HG03280 (cell line): ENCODE results near the gene MSH5.

ENCODE experiments used
- ATAC-seq: cut with Tn5 transposase; IDR thresholded peaks from one replicate; pipeline ENCODE4 v1.9.1; 2021; ENCODE audit warnings: mild to moderate bottlenecking, moderate library complexity; ENCODE audit not compliant: unreplicated experiment

The MSH5 gene

DNA sequence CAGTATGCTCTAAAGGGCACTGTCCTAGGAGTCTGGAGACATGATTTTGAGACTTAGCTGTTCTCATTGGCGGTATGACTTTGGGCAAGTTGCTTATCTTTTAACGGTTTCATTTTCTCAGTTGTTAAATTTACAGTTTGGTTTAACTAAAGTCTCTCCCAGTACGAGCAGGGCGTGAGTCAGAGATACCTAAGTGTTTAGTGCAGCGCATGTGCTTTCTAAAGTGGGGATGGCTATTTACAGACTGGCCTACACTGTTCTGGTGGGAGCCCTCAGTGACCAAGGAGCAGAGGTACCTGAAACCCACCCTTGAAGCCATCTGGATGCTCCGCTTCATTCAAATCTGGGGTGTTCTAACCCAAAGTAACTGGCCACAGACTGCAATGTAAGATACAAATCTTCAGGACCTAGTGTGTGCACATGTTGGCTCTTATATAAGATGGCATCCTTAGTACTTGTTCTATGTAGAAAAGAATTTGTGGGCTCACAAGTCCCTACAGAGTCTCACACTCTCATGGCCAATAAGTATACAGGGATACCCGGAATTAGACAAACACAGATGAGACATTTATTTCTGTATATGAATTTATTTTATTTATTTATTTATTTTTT is 10.7 kb downstream of the MSH5 start:
- no peak for ATAC-seq

DNA sequence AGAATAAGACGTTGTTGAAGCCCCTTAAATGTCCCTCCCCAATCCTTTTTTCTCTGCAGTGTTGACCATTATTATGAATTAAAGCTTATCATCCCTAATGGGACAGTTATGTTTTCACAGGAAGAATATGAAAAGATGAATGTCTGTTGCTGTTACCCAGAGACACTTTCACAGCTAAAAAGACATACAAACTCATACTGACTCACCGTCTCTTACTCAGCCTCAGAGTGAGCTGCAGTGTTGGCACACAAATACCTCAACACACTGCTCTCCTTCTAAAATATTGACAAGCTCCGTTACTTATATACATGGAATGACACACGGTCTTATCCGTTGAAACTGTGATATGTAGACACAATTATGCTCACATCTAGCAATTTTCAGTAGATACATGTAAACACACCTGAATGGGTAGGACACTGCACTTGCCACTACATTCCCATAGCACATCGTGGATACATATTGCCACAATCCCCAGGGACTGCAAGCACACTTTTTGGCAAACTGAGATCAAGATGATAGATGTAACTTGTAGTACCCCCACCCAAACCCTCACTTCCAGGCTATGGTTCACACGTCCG is 13.0 kb downstream of the MSH5 start:
- ATAC-seq = no peak

DNA sequence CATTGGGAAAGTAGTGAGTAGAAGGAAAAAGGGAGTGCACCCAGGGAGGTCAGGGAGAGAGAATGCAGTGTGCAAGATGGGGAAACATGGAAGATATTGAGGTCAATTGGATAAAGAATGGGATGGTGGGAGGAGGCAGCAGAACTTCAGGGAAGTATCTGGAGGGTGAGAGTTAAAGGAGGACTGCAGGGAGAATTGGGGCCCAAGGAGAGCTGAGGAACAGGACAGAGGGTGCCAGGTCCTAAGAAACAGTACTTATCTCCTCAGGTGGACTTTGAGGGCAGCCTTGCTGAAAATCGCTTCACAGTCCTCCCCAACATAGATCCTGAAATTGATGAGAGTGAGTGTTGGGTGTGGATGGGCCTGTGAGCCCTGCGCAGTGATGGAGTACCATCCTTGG is 18.5 kb downstream of the MSH5 start:
- no peak for ATAC-seq

DNA sequence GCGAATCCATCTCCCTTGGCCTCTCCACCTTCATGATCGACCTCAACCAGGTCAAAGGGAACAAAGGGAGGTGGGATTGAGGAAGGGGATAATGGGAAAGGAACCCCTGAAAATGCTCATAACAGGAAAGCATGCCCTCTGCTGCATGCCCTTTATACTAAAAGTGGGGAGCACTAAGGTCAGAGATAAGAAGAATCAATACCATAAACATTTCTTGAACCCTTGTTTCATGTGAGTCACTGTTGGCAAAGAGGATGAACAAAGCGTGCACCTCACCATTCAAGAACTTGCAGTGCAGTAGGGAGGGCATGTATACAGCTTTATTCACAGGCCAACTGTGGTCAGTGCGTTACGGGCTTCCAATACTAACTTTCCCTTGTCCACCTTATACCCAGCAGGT is 21.0 kb downstream of the MSH5 start:
- ATAC-seq = no peak

DNA sequence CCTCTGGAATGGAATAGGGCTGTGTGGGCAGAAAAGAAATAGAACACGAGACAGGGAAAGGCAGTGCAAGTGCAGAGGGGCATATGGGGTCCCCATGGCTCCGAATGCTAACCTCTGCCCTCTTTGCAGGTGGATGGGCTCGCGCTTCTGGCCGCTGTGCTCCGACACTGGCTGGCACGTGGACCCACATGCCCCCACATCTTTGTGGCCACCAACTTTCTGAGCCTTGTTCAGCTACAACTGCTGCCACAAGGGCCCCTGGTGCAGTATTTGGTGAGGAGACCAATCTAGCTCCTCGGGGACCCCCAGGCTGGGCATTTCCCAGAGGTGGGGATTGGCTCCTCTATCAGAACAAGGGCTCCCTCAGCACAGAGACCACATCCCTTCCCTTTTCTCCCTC is 21.5 kb downstream of the MSH5 start:
- no peak for ATAC-seq

DNA sequence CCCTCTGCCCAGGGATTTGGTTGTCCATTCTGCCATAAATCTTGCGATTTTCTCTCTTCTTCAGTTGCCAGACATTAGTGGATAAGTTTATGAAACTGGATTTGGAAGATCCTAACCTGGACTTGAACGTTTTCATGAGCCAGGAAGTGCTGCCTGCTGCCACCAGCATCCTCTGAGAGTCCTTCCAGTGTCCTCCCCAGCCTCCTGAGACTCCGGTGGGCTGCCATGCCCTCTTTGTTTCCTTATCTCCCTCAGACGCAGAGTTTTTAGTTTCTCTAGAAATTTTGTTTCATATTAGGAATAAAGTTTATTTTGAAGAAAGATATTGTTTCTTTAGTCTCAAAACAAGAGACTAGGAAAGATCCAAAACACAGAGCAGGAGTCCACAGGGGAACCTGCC is 22.6 kb downstream of the MSH5 start, which contains the start of gene SAPCD1:
SAPCD1 (plus strand) TSS at position 301 of the 400 bp plus-strand sequence. CDS start 399 bp downstream, outside the sequence.
- no peak for ATAC-seq

GRCh38 chr6:31762878-31763618 is 23.2 kb downstream of the MSH5 start:
- no peak for ATAC-seq

DNA sequence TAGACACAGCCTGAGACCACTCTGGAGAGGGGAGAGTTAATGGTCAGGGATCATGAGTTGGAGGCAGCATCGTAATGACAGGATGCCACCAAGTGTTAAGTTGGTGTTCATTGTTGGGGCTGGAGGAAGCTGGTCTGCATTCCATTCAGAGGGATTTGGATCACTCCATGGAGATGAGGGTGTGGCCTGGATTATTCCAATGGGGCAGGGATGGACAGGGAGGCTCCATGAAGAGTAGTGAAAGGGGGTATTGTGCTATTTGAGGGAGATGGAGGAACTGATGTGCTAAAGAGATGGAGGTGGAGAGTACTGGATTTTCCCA is 23.8 kb downstream of the MSH5 start:
- no peak for ATAC-seq

GRCh38 chr6:31764198-31764597 is 24.4 kb downstream of the MSH5 start:
- no peak for ATAC-seq

DNA sequence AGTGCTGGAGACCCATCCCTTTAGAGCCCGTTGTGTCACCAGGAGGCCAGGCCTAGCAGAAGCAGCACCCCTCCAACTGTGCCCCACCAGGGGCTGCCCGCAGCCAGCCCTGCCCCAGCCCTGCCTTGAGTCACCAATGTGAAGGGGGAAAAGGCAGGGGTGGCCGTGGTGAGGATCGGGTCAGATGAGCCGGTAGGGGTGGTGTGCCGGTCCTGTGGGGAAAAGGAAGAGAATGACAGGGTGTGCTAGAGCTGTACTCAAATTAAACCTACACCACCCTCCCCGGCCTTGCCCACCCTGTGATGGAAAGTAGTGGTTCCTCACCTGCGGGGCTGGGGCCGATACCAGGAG is 25.7 kb downstream of the MSH5 start:
- no peak for ATAC-seq

DNA sequence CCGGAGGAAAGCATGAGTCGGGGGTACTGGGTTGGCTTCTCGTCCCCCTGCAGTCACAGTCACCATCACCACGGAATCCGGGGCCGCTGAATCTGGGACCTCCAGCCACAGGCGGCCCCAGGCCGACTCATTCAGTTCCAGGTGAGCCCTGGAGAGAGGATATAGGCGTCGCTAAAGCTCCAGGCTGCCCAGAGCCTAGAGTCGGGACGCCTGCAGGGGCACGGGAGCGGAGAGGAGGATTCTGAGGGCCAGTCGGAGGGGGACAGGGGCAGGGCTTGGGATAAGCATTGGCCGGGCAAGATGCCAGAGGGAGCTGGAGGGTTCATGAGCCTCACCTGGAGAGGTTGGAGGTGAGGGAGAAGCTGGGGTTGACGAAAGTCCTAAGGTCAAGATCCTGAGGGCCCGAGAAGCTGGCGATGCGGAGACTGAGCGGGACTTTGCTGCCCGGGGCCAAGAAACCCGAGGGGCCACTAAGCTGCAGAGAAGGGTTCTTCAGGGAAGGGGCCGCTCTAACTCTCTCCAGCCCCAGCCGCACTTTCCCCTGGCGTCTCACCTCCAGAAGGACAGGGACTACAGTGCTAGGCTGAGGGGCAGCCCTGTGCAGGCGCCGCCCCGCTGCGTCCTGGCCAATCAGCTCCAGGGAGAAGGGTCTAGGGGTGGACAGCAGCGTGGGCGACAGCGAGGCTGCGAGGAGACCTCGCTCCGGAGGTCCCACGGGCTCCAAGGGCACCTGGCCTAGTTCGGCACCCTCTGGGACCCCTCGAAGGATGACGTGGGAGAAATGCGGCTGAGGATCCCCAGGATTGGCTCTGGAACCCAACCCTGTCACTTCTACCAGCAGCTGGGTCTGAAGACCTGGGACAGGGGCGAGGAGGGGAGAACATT is 26.3 kb downstream of the MSH5 start:
- ATAC-seq = no peak

DNA sequence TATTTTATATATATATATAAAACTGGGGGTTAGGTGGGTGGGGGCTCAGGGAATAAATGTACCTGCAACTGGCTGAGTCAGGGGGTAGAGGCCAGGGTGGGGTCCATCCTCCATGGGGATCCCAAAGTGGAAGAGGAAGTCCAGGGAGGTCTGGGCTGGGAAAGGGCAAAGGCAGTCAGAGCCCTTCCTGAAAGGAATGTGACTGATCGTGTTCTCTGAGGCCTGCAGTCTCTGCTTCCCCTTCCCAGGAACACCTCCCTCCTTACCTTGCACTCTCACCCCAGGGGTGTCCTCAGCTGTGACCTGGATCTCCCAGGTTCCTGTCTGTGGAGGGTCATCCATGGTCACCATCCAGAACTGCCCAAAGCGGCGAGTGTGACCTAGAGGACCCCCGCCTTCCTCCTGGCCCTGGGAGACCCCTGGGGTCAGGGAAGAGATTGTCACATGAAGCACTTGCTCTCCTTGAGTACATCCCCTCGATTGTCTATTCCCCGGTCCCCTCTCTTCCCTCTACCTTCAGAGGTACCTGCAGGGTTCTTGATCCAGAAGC is 27.4 kb downstream of the MSH5 start:
- ATAC-seq = no peak

- no peak for ATAC-seq
Measured at GRCh38 chr6:31768363-31769257, 28.8 kb downstream of the MSH5 start.

DNA sequence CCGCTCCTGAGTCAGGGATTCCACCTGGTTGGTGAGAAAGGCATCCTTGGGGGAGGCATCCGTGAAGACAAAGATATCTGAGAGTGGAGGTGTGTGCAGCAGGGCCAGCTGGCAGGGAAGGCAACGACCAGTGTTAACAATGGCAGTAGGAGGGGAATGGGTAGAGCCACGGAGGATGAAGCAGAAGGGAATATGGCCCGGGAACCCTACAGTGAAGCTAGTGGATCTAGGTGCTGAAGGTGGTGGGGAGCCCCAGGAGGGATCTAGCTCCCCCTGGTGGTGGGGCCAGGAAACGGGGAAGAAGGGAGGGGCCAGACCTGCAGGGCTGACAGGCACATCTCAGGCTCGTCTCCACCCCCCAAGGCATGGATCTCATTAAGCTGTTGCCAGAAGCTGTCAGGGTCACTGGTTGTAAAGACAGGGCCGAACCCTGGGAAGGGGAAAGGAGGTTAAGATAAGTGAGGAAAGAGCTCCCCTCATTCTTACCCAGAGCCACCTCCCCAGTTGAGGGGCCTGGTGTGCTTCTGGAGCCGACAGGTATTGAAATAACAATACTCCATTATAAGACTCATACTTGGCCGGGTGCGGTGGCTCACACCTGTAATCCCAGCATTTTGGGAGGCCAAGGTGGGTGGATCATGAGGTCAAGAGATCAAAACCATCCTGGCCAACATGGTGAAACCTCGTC is 30.0 kb downstream of the MSH5 start:
- ATAC-seq = peak; percentile 65

DNA sequence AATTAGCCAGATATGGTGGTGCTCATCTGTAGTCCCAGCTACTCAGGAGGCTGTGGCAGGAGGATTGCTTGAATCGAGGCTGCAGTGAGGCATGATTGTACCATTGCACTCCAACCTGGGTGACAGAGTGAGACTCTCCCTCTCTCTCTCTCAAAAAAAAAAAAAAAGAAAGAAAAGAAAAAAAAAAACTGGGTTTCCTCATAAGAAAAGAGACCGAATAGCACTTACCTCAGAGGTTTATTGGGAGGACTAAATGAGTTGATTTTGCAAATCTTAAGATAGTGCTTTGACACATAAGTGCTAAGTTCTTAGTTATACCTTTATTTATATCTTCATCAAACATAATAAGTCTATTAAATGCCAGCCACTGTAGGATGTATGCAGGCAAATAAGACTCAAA is 31.1 kb downstream of the MSH5 start:
- no peak for ATAC-seq

DNA sequence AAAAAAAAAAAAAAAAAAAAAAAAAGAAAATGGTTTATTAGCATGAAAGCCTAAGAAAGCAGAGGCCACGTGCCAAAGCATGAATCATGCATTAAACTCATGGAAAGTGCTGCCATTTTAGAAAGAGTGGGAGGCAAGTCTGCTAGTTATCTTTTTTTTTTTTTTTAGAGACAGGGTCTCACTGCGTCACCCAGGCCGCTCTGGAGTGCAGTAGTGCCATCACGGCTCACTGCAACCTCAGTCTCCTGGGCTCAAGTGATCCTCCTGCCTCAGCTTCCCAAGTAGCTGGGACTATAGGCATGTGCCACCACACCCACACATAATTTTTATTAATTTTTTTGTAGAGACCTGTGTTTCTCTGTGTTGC is 32.2 kb downstream of the MSH5 start:
- ATAC-seq = no peak

DNA sequence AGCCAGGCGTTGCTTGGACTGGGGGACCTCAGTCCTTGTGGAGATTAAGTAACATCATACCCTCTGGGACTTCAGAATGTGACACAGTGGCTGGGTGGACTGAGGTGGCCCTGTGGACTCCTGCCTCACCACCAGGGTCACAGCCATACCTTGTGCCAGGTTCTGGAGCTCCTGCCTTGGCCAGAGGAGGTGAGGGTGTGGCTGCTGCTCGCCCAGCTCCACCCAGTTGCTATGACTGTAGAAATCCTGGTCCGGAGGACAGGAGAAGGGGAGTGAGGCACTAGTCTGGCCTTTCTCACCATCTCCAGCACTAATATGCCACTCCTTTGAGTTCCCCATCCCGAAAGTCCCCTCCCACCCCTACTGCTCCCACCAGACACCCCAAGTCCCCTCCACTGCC is 35.4 kb downstream of the MSH5 start:
- ATAC-seq = no peak

GRCh38 chr6:31775633-31776484 is 36.1 kb downstream of the MSH5 start:
- no peak for ATAC-seq

DNA sequence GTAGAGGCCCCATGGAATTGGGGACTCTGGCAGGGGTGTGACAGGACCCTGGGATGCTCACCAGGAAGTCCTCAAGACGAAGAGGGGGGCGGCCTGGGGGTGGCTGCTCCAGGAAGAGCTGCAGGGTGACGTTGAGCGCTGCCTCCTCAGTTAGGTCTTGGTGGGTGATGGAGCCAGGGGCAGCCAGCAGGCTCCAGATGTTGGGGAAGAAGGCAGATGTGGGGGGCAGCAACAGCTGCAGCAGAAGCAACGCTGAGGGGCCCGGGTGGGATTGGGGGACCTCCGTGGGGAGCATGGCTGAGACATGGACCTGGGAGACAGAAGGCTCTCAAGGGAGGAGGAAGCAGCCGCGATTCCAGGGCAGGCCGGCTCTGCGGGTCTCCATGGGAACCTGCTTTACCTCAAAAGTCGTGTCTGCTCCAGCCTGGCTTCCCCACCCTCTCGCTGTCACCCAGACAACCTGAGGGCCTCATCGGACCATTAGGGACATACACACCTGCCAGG is 36.7 kb downstream of the MSH5 start:
- no peak for ATAC-seq
